ENCODE measurements around the gene NUP133. TPM values are rescaled to one million over a fixed set of nuclear protein-coding genes. Genes with fewer than 3 reads are reported as not detected.

NUP133 gene
- total and polyA plus RNA-seq, 2 experiments from 2014 or later = 29.5 to 65.4 TPM

DNA sequence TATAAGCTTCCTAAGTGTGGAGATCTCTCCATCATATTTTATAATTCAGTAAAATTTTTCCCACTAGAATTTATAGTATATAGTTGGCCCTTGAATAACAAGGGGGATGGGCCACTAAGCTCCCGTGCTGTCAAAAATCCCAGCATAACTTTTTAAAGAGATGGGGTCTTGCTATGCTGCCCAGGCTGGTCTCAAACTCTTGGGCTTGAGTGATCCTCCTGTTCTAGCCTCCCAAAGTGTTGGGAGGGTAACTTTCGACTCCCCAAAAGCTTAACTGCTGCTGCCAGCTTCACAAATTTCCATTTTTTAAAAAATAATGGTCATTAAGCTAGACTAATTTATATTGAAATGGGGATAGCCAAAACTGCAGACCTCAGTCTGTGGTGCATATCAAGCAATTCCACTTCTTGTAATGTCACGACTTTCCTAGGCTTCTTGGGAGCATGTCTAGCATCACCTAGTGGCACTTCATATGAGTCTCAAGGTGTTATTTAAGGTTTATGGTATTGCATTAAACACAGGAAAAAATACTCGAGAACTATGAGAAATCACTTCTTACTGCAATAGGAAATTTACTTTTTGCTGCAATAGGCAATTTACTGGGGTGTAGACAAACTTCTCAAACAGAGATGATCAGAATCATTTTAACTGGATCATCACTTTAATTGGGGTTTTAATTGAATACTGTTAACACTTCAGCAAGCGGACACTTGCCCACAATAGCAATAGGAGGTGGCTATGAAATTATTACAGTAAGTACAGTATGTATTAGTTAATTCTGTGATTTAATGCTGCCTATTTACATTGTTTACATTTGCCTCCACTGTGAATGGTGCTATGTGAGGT, 55.0 kb downstream of the NUP133 start:
- no peaks in the 10 kb centered on the region for H3K9me3 Mint-ChIP-seq
- no peak overlapping the region for H2AFZ ChIP-seq
- H3K36me3 ChIP-seq (ENCODE audit: insufficient read depth) = peaks cover 15% of the 10 kb centered on the region; the same call in 1 of the 2 replicates
- peaks cover 4% of the 10 kb centered on the region; the same call in 1 of the 2 replicates for H4K20me1 ChIP-seq (replicated peaks; ENCODE audit: insufficient read depth)
- no peak overlapping the region for H3K4me3 ChIP-seq
- DNase-seq (ENCODE audit: low spot score) (peak; percentile 49), ATAC-seq (peak; percentile 65)
- H3K27me3 ChIP-seq (ENCODE audit: insufficient read depth) = no peaks in the 10 kb centered on the region
- H3K9me2 ChIP-seq (ENCODE audit: insufficient read depth) = no peaks in the 10 kb centered on the region
- H3K79me2 ChIP-seq (replicated peaks; ENCODE audit: insufficient read depth) = no peaks in the 10 kb centered on the region
- H3K4me1 Mint-ChIP-seq = no peaks in the 10 kb centered on the region
- H3K4me1 ChIP-seq (ENCODE audit: insufficient read depth) = no peaks in the 10 kb centered on the region
- TF ChIP-seq EZH2 (IDR thresholded peaks at IDR 0.05; ENCODE audit: low read depth, unreplicated experiment) (no peak), STAT1 (IDR thresholded peaks at IDR 0.05; ENCODE audit: unreplicated experiment) (no peak), ZNF462 (CRISPR knock-in tag; IDR thresholded peaks at IDR 0.05) (no peak), POLR2AphosphoS5 (IDR thresholded peaks at IDR 0.05; ENCODE audit: low read depth) (no peak), ZNF114 (CRISPR knock-in tag; IDR thresholded peaks at IDR 0.05) (no peak), ETS1 (IDR thresholded peaks at IDR 0.05) (no peak), CTCF (conservative IDR thresholded peaks at IDR 0.05; ENCODE audit: low read depth in 2 of 2) (peak; percentile 69 to 76), JUNB (IDR thresholded peaks at IDR 0.05; ENCODE audit: unreplicated experiment) (no peak), ZNF331 (CRISPR knock-in tag; IDR thresholded peaks at IDR 0.05; ENCODE audit: low read depth) (no peak)
- no peak overlapping the region for H3K4me2 ChIP-seq
- H3K36me3 Mint-ChIP-seq (ENCODE audit: low read depth) = peaks cover 34% of the 10 kb centered on the region
- no peak overlapping the region for H3K4me3 Mint-ChIP-seq
- no peaks in the 10 kb centered on the region for H3F3A ChIP-seq (replicated peaks; ENCODE audit: low read depth)
- no peak overlapping the region for H3K27ac ChIP-seq (ENCODE audit: low read depth)
- H3K27me3 Mint-ChIP-seq (ENCODE audit: insufficient read depth, low read depth, poor library complexity) = peaks cover 2% of the 10 kb centered on the region
- H3K27ac Mint-ChIP-seq = no peak overlapping the region
